NT2/D1 (cell line): ENCODE data around the gene CLTRN.

Experiments
- SUZ12 ChIP-seq: IDR thresholded peaks from 2 replicates; pipeline ENCODE4 v1.6.1; 2011; ENCODE audit not compliant: insufficient read length, insufficient read depth; ENCODE audit errors: extremely low read depth
- YY1 ChIP-seq: IDR thresholded peaks from 2 replicates; pipeline ENCODE4 v1.6.1; 2011; ENCODE audit not compliant: insufficient read length, insufficient read depth
- ZNF274 ChIP-seq: IDR thresholded peaks from 2 replicates; pipeline ENCODE4 v1.6.1; 2011; ENCODE audit warnings: mild to moderate bottlenecking, low read depth, low read length

DNA sequence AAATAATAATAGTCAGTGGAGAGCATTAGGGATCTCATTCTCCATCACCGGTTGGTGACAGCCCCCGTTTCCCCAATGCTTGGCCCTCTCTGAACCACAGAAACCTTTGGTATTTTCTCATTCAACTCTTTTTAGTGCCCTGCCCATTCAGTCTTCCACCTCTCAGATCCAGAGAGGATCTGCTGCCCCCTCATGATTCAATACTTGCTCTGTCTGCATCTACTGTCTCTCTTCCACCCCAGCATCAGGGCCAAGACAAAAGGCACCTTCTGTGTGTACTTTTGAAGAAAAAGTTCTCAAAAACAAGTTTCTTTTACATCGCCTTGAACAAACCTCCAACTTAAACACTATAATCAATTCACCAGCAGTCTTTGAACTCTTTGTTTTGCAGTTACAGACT is 19.3 kb downstream of the CLTRN start:
- TF ChIP-seq SUZ12 (no peak), ZNF274 (no peak), YY1 (no peak)
